SK-N-MC (cell line): ENCODE results near the gene ARSI.

Experiments
- EZH2 ChIP-seq: fragments of 200-600 bp; sonication (generic); IDR thresholded peaks from one replicate; pipeline ENCODE4 v1.6.1; 2017; ENCODE audit warnings: antibody characterized with exemption
- POLR2AphosphoS5 ChIP-seq: IDR thresholded peaks from 2 replicates; pipeline ENCODE4 v1.6.1; 2012; ENCODE audit warnings: mild to moderate bottlenecking, low read depth, low read length, borderline replicate concordance

GRCh38 chr5:150285114-150285513 lies 17.6 kb downstream of the ARSI start:
- TF ChIP-seq POLR2AphosphoS5, result no peak
- no peak for TF ChIP-seq EZH2
